ENCODE data around the gene MKS1.

Gene MKS1

DNA sequence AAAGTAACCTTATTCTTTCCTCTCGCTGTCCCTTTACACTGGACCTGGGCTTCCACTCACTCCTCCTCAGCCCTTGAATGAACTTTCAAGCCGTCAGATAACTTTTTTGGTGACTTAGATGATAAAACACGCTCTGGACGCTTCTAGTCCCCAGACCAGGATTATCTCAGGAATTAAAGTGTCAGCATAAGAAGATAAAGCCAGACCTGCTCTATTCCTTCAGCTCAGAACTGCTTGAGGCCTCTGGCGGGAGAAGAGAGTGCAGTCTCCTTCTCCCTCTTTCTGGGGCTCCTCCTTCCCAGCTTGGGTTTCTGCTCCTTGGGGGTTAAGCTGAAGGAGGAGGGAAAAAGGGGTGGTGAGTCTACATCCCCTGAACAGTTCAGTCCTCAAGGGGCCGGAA is 25.9 kb upstream of the MKS1 start:
- DNase-seq (ENCODE audit: low spot score), result no peak
- no peak for TF ChIP-seq CTCF (IDR thresholded peaks at IDR 0.05; ENCODE audit: extremely low read depth, missing control alignments)

- no peak for DNase-seq (ENCODE audit: low spot score)
- no peak for TF ChIP-seq CTCF (IDR thresholded peaks at IDR 0.05; ENCODE audit: extremely low read depth, missing control alignments)
These were observed 23.2 kb upstream of the MKS1 start for GRCh38 chr17:58242171-58242784.

DNA sequence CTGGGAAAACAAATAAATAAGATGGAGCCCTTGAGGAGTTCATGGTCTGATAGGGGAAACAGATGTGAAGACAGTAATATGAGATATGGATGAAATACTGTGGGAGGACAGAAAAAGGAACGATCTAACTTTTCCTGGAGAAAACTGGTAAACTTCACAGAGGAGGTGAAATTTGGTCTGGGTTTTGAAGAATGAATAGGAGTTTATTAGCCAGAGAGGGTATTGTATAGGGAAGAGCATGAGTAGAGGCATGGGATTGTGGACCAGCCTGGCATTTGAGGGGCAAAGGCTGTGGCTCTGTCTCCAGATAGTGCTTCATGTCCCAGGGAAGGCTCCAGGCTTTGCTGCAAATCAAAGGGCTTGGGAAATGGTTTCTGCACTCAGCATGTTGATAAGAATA is 20.9 kb upstream of the MKS1 start:
- no peak for DNase-seq (ENCODE audit: low spot score)
- no peak for TF ChIP-seq CTCF (IDR thresholded peaks at IDR 0.05; ENCODE audit: extremely low read depth, missing control alignments)

GRCh38 chr17:58238147-58238634 is 19.1 kb upstream of the MKS1 start, which contains the start of gene LPO:
TSS of gene LPO (plus strand) at chr17:58238584. CDS start at chr17:58242980, 4,396 bp downstream.
- no peak for DNase-seq (ENCODE audit: low spot score)
- TF ChIP-seq CTCF (IDR thresholded peaks at IDR 0.05; ENCODE audit: extremely low read depth, missing control alignments), result no peak

DNA sequence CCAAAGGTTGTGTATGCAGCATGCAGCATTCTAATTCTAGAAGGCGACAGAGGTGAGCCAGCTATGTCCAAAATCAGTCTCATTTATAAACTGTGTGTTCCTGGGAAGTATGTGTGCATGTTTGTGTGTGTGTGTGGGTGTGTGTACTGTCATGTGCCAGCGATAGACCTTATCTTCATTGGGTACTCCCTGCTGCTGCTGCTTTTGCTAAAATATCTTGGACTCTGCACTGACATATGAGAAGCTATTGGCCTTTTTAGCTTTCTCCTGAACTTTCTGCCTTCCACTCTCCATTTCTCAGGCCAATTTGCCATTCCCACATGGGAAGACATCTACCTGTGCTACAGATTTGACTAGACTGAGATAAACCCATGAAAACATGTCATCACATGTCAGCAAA is 17.3 kb upstream of the MKS1 start:
- no peak for DNase-seq (ENCODE audit: low spot score)

DNA sequence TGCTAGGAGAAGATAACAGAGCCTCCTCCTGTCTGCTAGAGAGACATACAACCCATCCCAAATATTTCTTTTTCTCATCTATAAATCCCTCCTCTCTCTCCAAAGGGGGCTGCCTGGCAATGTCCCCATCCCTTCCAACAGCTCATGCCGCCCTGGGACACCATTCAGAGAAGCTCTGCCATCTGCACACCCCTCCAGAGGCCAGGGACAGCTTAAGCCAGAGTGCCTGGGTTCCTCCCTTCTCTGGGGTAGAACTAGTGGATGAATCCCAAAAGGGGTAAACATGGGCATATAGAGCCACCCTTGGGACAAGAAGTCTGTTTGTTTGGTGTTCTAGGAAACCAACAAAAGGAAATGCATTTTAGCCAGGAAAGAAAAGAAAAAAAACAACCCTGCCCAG is 16.8 kb upstream of the MKS1 start:
- no peak for DNase-seq (ENCODE audit: low spot score)
- TF ChIP-seq CTCF (IDR thresholded peaks at IDR 0.05; ENCODE audit: extremely low read depth, missing control alignments), result no peak

More for the DNA sequence above, 17.3 kb upstream of the MKS1 start:
- no peak for TF ChIP-seq CTCF (IDR thresholded peaks at IDR 0.05; ENCODE audit: extremely low read depth, missing control alignments)

- DNase-seq (ENCODE audit: low spot score), result no peak
- no peak for TF ChIP-seq CTCF (IDR thresholded peaks at IDR 0.05; ENCODE audit: extremely low read depth, missing control alignments)
These were observed 15.5 kb upstream of the MKS1 start for GRCh38 chr17:58234512-58234911.
